Activated CD8-positive, alpha-beta memory T cell treated with anti-CD3 and anti-CD28 coated beads for 24 hours (primary cell): Measurements from ENCODE around the gene TP73.

Experiments
- DNase-seq: peaks from one replicate; pipeline ENCODE4 v3.0.0-alpha.2; 2020

Gene TP73

GRCh38 chr1:3674100-3675094 is 22.1 kb downstream of the TP73 start:
- no peak for DNase-seq

DNA sequence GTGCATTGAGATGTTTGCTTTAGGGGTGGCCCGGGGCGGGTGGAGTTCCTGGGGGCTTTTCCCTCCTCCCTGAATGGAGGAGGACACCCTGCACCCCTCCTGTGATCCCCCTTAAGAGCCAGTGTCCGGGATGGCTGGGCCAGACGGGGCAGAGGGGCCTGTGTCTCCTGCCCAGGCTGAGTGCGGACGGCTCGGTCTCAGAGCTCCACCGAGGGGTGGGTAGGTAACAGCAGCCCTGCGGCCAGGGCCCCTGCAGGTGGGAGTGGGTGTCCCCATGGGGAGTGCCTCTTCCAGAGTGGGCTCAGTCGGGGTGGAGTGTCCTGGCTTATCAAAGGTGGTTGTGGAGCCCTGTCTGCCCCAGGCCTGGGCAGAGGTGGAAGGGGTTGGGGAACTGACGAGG is 23.1 kb downstream of the TP73 start:
- DNase-seq, result no peak

- no peak for DNase-seq
Measured at GRCh38 chr1:3676581-3677470, 24.5 kb downstream of the TP73 start.

GRCh38 chr1:3677484-3677883 is 25.2 kb downstream of the TP73 start:
- no peak for DNase-seq

GRCh38 chr1:3678361-3679097 is 26.2 kb downstream of the TP73 start:
- no peak for DNase-seq

GRCh38 chr1:3679098-3679555 is 26.8 kb downstream of the TP73 start:
- no peak for DNase-seq

- DNase-seq, result no peak
Measured at GRCh38 chr1:3679799-3680453, 27.6 kb downstream of the TP73 start.

DNA sequence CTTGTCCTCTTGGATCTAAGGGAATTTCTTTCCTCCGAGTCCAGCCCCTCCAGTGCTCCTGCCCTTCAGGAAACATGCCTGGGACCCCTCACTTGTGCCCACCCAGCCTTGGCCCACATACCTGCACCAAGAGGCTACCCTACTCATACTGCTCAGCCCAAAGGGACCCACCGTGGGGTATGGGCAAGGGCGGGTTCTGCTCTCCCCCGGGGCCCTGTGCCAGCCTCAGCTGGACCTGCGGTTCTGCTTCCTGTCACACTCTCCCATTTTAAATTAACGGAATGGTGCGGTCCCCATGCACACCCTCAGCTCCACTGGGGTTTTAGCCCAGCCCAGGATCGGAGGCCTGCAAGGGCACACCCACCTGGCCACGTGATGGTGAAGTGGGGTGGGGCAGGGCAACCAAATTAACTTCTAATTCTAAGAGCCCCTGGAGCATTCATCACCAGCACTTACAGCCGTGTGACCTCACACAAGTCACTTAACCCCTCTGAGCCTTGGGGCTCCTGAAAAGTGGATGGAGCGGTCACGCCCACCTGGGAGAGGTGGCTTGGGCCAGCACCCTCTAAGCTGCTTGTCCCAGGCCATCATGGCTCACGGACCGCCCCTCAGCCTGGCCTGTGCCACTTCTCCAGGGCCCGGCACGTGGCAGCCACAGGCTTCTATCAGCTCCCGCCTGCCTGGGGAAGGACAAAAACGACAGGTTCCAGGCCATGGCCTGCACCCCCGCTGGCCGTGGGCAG is 28.3 kb downstream of the TP73 start:
- no peak for DNase-seq

- no peak for DNase-seq
Measured at GRCh38 chr1:3681231-3681897, 29.0 kb downstream of the TP73 start.

GRCh38 chr1:3681898-3682806 is 29.8 kb downstream of the TP73 start:
- no peak for DNase-seq

- no peak for DNase-seq
Measured at GRCh38 chr1:3683197-3683596, 30.9 kb downstream of the TP73 start.

GRCh38 chr1:3683992-3684391 is 31.7 kb downstream of the TP73 start:
- DNase-seq, result no peak

- DNase-seq, result no peak
Measured at GRCh38 chr1:3685222-3685621, 32.9 kb downstream of the TP73 start.

GRCh38 chr1:3685906-3686305 is 33.6 kb downstream of the TP73 start:
- DNase-seq, result no peak

DNA sequence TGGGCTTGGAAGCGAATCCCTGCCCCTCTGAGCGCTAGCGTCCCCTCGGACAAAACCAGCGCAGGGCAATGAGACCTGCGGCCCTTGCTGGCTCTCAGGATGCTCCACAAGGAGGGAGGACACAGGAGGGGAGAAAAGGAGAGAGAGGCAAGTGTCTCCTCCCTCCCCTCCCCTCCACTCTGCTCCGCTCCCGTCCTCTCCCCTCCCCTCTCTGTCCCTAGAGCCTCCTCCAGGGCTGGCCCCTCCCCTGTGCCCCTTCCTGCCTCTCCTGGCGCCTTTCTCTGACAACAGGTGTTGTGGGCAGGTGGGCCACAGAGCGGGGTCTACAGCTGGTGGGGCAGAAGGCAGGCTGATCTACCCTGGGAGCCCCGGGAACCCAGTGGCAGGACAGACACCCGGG is 35.2 kb downstream of the TP73 start:
- no peak for DNase-seq

GRCh38 chr1:3688356-3689137 is 36.2 kb downstream of the TP73 start:
- DNase-seq, result no peak

- no peak for DNase-seq
Measured at GRCh38 chr1:3689138-3689750, 36.9 kb downstream of the TP73 start.

- no peak for DNase-seq
Measured at GRCh38 chr1:3690282-3691065, 38.2 kb downstream of the TP73 start.
